Upper lobe of right lung (tissue), 1 donor: ENCODE data around the gene EXOC4. TPM values are rescaled to one million over a fixed set of nuclear protein-coding genes. Genes with fewer than 3 reads are reported as not detected.
"Not testable (repeated sequence)": the region's sequence is repeated elsewhere in the genome, so short reads cannot be mapped to it uniquely, and the experiment has no call there.

Experiments
- ATAC-seq: fragments of 200-7000 bp; cut with Tn5 transposase; one replicate; pipeline ENCODE4 v1.9.1; 2020; ENCODE audit warnings: mild to moderate bottlenecking, moderate library complexity
- DNase-seq: peaks from one replicate; pipeline ENCODE4 v3.0.0-alpha.2; 2020
- H3K27ac ChIP-seq: fragments of 200-600 bp; one replicate; pipeline ENCODE4 v1.8.0; 2022
- H3K27me3 ChIP-seq: fragments of 200-600 bp; one replicate; pipeline ENCODE4 v1.8.0; 2022; ENCODE audit warnings: mild to moderate bottlenecking
- H3K36me3 ChIP-seq: fragments of 200-600 bp; one replicate; pipeline ENCODE4 v1.8.0; 2022
- H3K4me1 ChIP-seq: fragments of 200-600 bp; one replicate; pipeline ENCODE4 v1.8.0; 2022
- H3K4me3 ChIP-seq: fragments of 200-600 bp; one replicate; pipeline ENCODE4 v1.8.0; 2022; ENCODE audit warnings: mild to moderate bottlenecking
- H3K9me3 ChIP-seq: fragments of 200-600 bp; one replicate; pipeline ENCODE4 v1.8.0; 2022
- CTCF ChIP-seq: fragments of 200-600 bp; IDR thresholded peaks from one replicate; pipeline ENCODE4 v1.8.0; 2022; ENCODE audit warnings: antibody characterized with exemption
- intact Hi-C: fragments of 100-400 bp; cut with DNase I; formaldehyde crosslinking; loops from one replicate; pipeline ENCODE4 v1.11.0; 2022
- long read RNA-seq: library from polyadenylated mRNA; unstranded; transcript quantifications from one replicate; pipeline ENCODE4 v2.0.0, GENCODE V29; 2021
- total RNA-seq: library from RNA; stranded (reverse); fragmentation: NEBNext Ultra II Directional; extraction: Animal tissue kit (Norgen Biotek cat#: 25700); gene quantifications from one replicate; pipeline ENCODE4 v1.2.1, GENCODE V29; 2021
- donor health status: DM: no; HTN: yes; CAD: no; lungs with severe emphysema.

EXOC4 gene
- total RNA-seq, result 73.5 TPM
- long read RNA-seq, full-length matches to known transcripts, result 63 of 75 reads
- long read RNA-seq, partial matches to known transcripts, result 7 of 75 reads
- long read RNA-seq, other reads (novel, unspliced or antisense), result 5 of 75 reads

DNA sequence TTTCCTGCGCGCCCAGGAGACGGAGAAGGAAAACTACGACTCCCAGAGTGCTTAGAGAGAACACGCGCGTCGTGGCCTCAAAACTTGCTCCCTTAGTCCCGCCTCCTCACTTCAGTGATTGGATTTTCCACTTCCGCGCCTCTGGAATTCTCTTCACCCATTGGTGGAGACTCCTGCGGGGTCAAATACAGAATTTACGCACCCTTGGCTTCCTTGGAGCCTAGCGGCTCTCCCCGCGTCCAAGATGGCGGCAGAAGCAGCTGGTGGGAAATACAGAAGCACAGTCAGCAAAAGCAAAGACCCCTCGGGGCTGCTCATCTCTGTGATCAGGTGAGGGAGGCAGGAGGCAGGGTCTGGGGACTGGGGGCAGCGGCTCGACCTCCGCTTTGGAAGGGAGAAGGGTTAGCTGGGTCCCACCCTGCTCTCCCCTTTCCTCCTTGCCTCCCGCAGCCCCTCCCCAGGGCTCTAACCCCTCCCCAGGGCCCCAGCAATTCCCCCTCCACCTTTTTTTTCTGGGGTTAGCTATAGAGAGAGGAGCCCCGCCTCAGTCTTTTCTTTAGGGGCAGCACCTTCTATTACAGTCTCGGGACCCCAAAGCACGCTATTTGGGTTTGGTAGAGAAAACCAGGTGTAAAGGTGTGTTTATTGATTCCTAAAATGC, at the start of gene EXOC4:
EXOC4 (plus strand) TSS at position 221 of the 661 bp plus-strand sequence.
- ATAC-seq (peak; percentile 100), DNase-seq (peak; percentile 87)
- Histone ChIP-seq H3K36me3 (no peaks in the 10 kb centered on the region), H3K4me3 (peak within 1 kb of the TSS; percentile 86), H3K27ac (peak within 1 kb of the TSS; percentile 95), H3K4me1 (peaks cover 24% of the 10 kb centered on the region), H3K27me3 (no peaks in the 10 kb centered on the region), H3K9me3 (no peaks in the 10 kb centered on the region)
- TF ChIP-seq CTCF, result no peak
- intact Hi-C loops, result no loop called here

GRCh38 chr7:133203490-133203889, 49.4 kb upstream of the EXOC4 start:
- Histone ChIP-seq H3K4me1 (no peaks in the 10 kb centered on the region), H3K27me3 (no peaks in the 10 kb centered on the region), H3K9me3 (no peaks in the 10 kb centered on the region), H3K27ac (no peak overlapping the region), H3K4me3 (no peak overlapping the region), H3K36me3 (no peaks in the 10 kb centered on the region)
- ATAC-seq (no peak), DNase-seq (no peak)
- intact Hi-C loops, result no loop called here
- TF ChIP-seq CTCF, result no peak

DNA sequence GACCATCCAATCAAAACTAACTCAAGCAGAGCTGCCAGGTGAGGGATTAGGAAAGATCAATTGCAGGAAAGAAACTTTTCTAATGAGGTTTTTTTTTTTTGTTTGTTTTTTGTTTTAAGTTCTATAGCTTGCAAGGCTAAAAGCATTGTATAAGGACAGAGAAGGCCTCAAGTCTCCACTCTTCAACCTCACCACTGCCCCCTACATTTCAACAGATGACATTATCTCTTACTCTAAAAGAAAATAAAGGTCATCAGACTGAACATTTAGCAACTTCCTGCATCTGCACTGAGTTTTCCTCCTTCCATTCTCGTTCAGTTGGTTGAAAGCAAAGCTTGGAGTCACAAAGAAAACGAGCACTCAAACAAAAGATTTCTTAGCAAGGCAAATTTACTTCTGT, 45.2 kb upstream of the EXOC4 start:
- Histone ChIP-seq H3K4me1 (no peaks in the 10 kb centered on the region), H3K27me3 (no peaks in the 10 kb centered on the region), H3K9me3 (no peaks in the 10 kb centered on the region), H3K36me3 (no peaks in the 10 kb centered on the region), H3K4me3 (no peak overlapping the region), H3K27ac (no peak overlapping the region)
- TF ChIP-seq CTCF, result no peak
- intact Hi-C loops, result no loop called here
- DNase-seq (no peak), ATAC-seq (no peak)

- H3K36me3 ChIP-seq, H3K4me3 ChIP-seq, H3K9me3 ChIP-seq, H3K4me1 ChIP-seq, H3K27ac ChIP-seq, DNase-seq, H3K27me3 ChIP-seq, intact Hi-C loops, ATAC-seq: not testable (repeated sequence)
Measured at GRCh38 chr7:133210817-133211216, 42.1 kb upstream of the EXOC4 start.

GRCh38 chr7:133213772-133214171, 39.1 kb upstream of the EXOC4 start:
- H3K4me1 ChIP-seq, H3K4me3 ChIP-seq, H3K9me3 ChIP-seq, DNase-seq, ATAC-seq, H3K36me3 ChIP-seq, intact Hi-C loops, H3K27me3 ChIP-seq, H3K27ac ChIP-seq: not testable (repeated sequence)

GRCh38 chr7:133217773-133218172, 35.1 kb upstream of the EXOC4 start:
- Histone ChIP-seq H3K9me3 (no peaks in the 10 kb centered on the region), H3K36me3 (no peaks in the 10 kb centered on the region), H3K4me1 (no peaks in the 10 kb centered on the region), H3K4me3 (no peak overlapping the region), H3K27ac (no peak overlapping the region), H3K27me3 (no peaks in the 10 kb centered on the region)
- no peak for TF ChIP-seq CTCF
- ATAC-seq, result no peak
- intact Hi-C loops, result no loop called here
- no peak for DNase-seq
